ENCODE results near the gene C19orf25. TPM values are rescaled to one million over a fixed set of nuclear protein-coding genes. Genes with fewer than 3 reads are reported as not detected.

C19orf25 gene
- total and polyA plus RNA-seq, 9 of the 15 experiments (the other 6 are each of a cell fraction or from before 2014, with no cell fraction given) = 0.79 to 96.0 (median 36.1) TPM

GRCh38 chr19:1449467-1450442 lies 29.3 kb downstream of the C19orf25 start, which contains the start of gene APC2 (continued):
- no peak for TF ChIP-seq POLR2B (IDR thresholded peaks at IDR 0.05; ENCODE audit: low read depth, partially characterized antibody)
- TF ChIP-seq L3MBTL2 (IDR thresholded peaks at IDR 0.05) = peak; percentile 18; the same call in 1 of the 2 replicates
- no peak for TF ChIP-seq MED1 (CRISPR knock-in tag; IDR thresholded peaks at IDR 0.05; ENCODE audit: borderline replicate concordance)
- no peak for TF ChIP-seq USF2 (CRISPR knock-in tag; IDR thresholded peaks at IDR 0.05)
- TF ChIP-seq ZBTB7A (IDR thresholded peaks at IDR 0.05; ENCODE audit: borderline replicate concordance, control insufficient read depth, low read depth, low read length) = peak; percentile 59; the same call in 1 of the 2 replicates
- no peak for TF ChIP-seq ZNF699 (CRISPR knock-in tag; IDR thresholded peaks at IDR 0.05; ENCODE audit: insufficient replicate concordance)

GRCh38 chr19:1447944-1448343 lies 31.1 kb downstream of the C19orf25 start:
- 50% methylated on average over 9 of the region's 9 CpGs for WGBS (ENCODE audit: insufficient coverage, low coverage, missing lambda C conversion rate)
- CTCF ChIA-PET (ENCODE audit: low intra/inter-chr PET ratio) = no interaction called here
- H3K9me1 ChIP-seq (ENCODE audit: control insufficient read depth, insufficient read depth, low read length) = no peaks in the 10 kb centered on the region
- H3K9me3 ChIP-seq (replicated peaks; ENCODE audit: control insufficient read depth, insufficient read depth, low read depth, low read length) = no peaks in the 10 kb centered on the region
- peaks cover 17% of the 10 kb centered on the region; the same call in 1 of the 2 replicates for H4K20me1 ChIP-seq (replicated peaks; ENCODE audit: control insufficient read depth, insufficient read depth, low read length)
- no peak for DNase-seq (ENCODE audit: extremely low read depth in 1 of 4, low spot score in 3 of 4)
- POLR2A ChIA-PET = interaction anchor here (0.6 to 1.5 kb wide), 3 partner anchors 8 to 417 kb away, joined by 3 to 5 read pairs (median 3); partner anchors contain the start of gene CIRBP
- BruUV-seq (replicated peaks) = no TSS peak
- H3K36me3 ChIP-seq (ENCODE audit: control insufficient read depth, insufficient read depth, low read length) = no peaks in the 10 kb centered on the region
- H3K4me2 ChIP-seq (ENCODE audit: insufficient read depth, low read length) = no peak overlapping the region
- in situ Hi-C loops (cut with MboI) (no loop called here), intact Hi-C loops (cut with micrococcal nuclease) (loop anchor here (10.0 kb wide), 1 partner anchor 173 kb away; the partner anchor contains the start of gene FAM174C)
- no peak overlapping the region for H3K4me3 ChIP-seq
- H3K9ac ChIP-seq (ENCODE audit: insufficient read depth in 1 of 2, low read depth in 2 of 2, low read length in 2 of 2) = no peak overlapping the region
- no peak for FAIRE-seq
- H2AFZ ChIP-seq (ENCODE audit: low read depth, low read length) = no peak overlapping the region
- H3K27ac ChIP-seq (ENCODE audit: extremely low read depth, low read depth, low read length) = no peak overlapping the region
- peaks cover 0 to 12% of the 10 kb centered on the region in 2 experiments; a peak in 1 of 5 replicates for H3K27me3 ChIP-seq (ENCODE audit: control insufficient read depth in 2 of 2, insufficient read depth in 2 of 2, low read length in 2 of 2)
- no peaks in the 10 kb centered on the region for H3K79me2 ChIP-seq (ENCODE audit: control insufficient read depth, insufficient read depth, low read length)
- peaks cover 11 to 77% of the 10 kb centered on the region in 2 experiments for H3K4me1 ChIP-seq (replicated peaks in 1 of 2; ENCODE audit: control insufficient read depth in 2 of 2, insufficient read depth in 2 of 2, low read length in 2 of 2)
- ATAC-seq = no peak
- TF ChIP-seq ZNF707 (CRISPR knock-in tag; conservative IDR thresholded peaks at IDR 0.05) (no peak), CUX1 (CRISPR knock-in tag; IDR thresholded peaks at IDR 0.05) (no peak), ATF7 (IDR thresholded peaks at IDR 0.05) (no peak), PTBP1 (IDR thresholded peaks at IDR 0.05; ENCODE audit: low read depth, low read length) (no peak), ZNF12 (CRISPR knock-in tag; IDR thresholded peaks at IDR 0.05) (no peak)

Data from K562 (cell line).